BJ (cell line): ENCODE results near the gene VRK3. TPM values are rescaled to one million over a fixed set of nuclear protein-coding genes. Genes with fewer than 3 reads are reported as not detected.
"Not testable (repeated sequence)": the region's sequence is repeated elsewhere in the genome, so short reads cannot be mapped to it uniquely, and the experiment has no call there.

ENCODE experiments used
- CTCF ChIA-PET: fragments of 350-600 bp; formaldehyde crosslinking; extraction: SDS; loops from one replicate; lab custom pipeline; 2021; ENCODE audit warnings: antibody characterized with exemption, inconsistent platforms; lab: Yijun Ruan, JAX
- POLR2A ChIA-PET: fragments of 300-600 bp; sonication (Branson Sonifier 250); formaldehyde crosslinking; extraction: SDS; loops from one replicate; lab custom pipeline; 2021; ENCODE audit warnings: antibody characterized with exemption; lab: Charles Lee
- DNase-seq: peaks from one replicate; pipeline ENCODE4 v3.0.0-alpha.2; 2011; ENCODE audit warnings: low read depth
- H3K27me3 ChIP-seq: 2 replicates; pipeline ENCODE4 v1.6.0; 2011; ENCODE audit warnings: low read length; ENCODE audit not compliant: control insufficient read depth, insufficient read depth
- H3K36me3 ChIP-seq: 2 replicates; pipeline ENCODE4 v1.5.1; 2011; ENCODE audit warnings: low read length; ENCODE audit not compliant: control insufficient read depth, insufficient read depth
- H3K4me3 ChIP-seq: 2 replicates; pipeline ENCODE4 v1.5.1; 2011; ENCODE audit warnings: low read depth, mild to moderate bottlenecking, control low read depth, low read length
- polyA plus RNA-seq: library from polyadenylated mRNA; depleted of rRNA; stranded (reverse); fragments of >200 nt; gene quantifications from 2 replicates; pipeline ENCODE4 v1.2.3, GENCODE V29; 2011
- TF ChIP-seq, protein P1 (sequence below): IDR thresholded peaks from 2 replicates; pipeline ENCODE4 v1.5.1; 2011; ENCODE audit warnings: low read depth, mild to moderate bottlenecking, control low read depth, inconsistent platforms, low read length, moderate library complexity; ENCODE audit not compliant: insufficient read depth

Gene VRK3
- polyA plus RNA-seq, 1 experiment: 34.1 TPM

DNA sequence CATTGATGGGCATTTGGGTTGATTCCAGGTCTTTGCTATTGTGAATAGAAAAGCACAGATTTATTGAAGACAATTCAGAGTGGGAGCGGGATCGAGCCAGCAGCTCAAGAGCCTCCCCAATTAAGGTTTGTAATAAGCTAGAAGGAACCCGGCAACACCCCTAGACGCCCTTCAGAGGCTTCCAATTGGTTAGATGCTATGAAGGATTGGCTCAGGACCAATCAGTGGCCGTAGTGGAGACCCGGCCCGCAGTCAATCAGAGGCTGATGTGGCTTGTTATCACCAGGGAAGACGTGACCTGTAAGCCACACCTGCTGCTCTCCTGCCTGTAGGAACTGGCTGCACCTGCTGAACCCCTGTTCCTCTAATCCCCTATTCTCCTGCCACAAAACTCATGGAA, 78.8 kb downstream of the VRK3 start:
- Histone ChIP-seq H3K4me3 (no peak overlapping the region), H3K27me3 (peaks cover 2% of the 10 kb centered on the region; the same call in 1 of the 2 replicates), H3K36me3 (no peaks in the 10 kb centered on the region)
- POLR2A ChIA-PET: no interaction called here
- TF ChIP-seq, protein P1, sequence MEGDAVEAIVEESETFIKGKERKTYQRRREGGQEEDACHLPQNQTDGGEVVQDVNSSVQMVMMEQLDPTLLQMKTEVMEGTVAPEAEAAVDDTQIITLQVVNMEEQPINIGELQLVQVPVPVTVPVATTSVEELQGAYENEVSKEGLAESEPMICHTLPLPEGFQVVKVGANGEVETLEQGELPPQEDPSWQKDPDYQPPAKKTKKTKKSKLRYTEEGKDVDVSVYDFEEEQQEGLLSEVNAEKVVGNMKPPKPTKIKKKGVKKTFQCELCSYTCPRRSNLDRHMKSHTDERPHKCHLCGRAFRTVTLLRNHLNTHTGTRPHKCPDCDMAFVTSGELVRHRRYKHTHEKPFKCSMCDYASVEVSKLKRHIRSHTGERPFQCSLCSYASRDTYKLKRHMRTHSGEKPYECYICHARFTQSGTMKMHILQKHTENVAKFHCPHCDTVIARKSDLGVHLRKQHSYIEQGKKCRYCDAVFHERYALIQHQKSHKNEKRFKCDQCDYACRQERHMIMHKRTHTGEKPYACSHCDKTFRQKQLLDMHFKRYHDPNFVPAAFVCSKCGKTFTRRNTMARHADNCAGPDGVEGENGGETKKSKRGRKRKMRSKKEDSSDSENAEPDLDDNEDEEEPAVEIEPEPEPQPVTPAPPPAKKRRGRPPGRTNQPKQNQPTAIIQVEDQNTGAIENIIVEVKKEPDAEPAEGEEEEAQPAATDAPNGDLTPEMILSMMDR: no peak
- no peak for DNase-seq
- CTCF ChIA-PET: interaction anchor here (0.9 kb wide), 1 partner anchor 9 kb away, joined by 4 read pairs; no protein-coding TSS in a partner anchor

DNA sequence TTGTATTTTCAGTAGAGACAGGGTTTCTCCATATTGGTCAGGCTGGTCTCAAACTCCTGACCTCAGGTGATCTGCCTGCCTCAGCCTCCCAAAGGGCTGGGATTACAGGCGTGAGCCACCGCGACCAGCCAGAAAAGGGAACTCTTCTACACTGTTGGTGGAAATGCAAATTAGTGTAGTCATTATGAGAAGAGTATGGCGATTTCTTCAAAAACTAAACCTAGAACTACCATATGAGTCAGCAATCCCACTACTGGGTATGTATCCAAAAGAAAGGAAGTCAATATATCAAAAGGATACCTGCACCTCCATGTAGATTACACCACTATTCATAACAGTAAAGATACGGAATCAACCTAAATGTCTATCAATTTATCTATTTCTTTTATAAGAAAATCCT, 80.6 kb downstream of the VRK3 start:
- CTCF ChIA-PET, H3K36me3 ChIP-seq, H3K27me3 ChIP-seq, POLR2A ChIA-PET, DNase-seq, H3K4me3 ChIP-seq: not testable (repeated sequence)

DNA sequence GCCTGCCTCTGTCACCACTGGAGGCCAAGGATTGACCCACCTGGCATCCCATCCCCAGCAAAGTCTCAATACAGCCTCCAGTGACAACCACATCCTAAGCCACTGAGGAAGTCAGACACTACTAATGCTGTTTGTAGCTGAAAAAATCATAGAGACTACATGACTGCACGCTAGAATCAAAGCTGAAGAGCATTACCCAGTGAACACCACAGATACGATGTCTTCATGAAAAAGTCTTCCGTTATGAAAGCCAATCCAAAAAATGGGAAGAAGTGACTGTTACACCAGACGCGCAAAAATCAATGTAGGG, 84.7 kb downstream of the VRK3 start:
- TF ChIP-seq, protein P1: no peak
- Histone ChIP-seq H3K4me3 (no peak overlapping the region), H3K27me3 (peaks cover 2% of the 10 kb centered on the region; the same call in 1 of the 2 replicates), H3K36me3 (no peaks in the 10 kb centered on the region)
- ChIA-PET CTCF (no interaction called here), POLR2A (no interaction called here)
- no peak for DNase-seq

DNA sequence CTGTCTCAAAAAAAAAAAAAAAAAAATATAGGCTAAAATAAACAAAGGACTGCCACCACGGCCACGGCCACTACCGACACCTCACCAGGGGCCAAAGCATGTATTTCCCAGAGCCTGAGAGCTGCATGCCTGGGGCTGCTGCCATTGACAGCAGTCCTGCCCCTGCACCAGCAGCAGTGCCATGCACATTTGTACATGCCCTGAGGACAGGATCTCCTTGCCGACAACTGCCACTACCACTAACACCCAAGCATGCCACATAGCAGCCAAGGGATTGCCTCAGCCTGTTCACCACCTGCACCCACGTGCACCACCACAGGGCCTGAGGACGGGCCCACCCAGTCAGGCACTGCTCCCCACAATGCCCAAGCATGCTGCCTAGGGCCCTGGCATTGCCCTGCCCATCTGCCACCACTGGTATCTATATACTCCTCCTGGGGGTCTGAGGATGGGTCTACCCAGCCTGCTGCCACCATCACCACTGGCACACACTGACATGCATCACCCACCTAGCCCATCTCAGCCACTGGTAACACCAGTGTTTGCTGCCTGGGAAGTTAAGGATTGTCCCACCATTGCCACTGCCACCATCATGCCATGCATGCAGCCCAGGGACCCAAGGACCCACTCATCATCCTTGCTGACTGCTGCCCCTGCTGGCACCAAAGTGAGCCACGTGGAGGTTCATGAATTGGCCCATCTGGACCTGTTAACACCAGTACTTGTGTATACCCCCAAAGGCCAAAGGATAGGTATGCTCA, 85.3 kb downstream of the VRK3 start:
- Histone ChIP-seq H3K4me3 (no peak overlapping the region), H3K36me3 (no peaks in the 10 kb centered on the region), H3K27me3 (peaks cover 2% of the 10 kb centered on the region; the same call in 1 of the 2 replicates)
- CTCF ChIA-PET: interaction anchor here (0.7 to 4.2 kb wide), 4 partner anchors 13 to 196 kb away, joined by 3 to 49 read pairs (median 4); no protein-coding TSS in a partner anchor
- POLR2A ChIA-PET: no interaction called here
- TF ChIP-seq, protein P1: no peak
- no peak for DNase-seq

DNA sequence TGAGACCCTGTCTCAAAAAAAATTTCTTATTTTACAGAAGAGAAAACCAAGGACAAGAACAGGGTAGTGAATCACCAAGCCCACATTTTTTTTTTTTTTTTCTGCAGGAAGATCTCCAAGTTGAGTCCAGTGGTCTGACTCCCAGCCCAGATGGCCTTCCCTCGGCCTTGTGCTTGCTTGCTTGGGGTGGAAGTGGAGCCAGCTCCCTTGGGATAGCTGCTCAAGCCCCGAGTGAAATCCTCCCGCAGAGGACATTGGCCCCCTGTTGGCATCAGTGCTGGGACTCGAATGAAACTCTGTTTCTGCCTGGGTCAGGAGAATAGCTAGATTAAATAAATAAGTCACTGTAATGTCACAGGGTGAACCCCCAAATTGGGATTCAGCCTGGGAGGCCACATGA, 86.5 kb downstream of the VRK3 start:
- ChIA-PET POLR2A (no interaction called here), CTCF (interaction anchor here (1.0 to 4.2 kb wide), 7 partner anchors 9 to 197 kb away, joined by 4 to 49 read pairs (median 10); partner anchors contain the start of genes ATF5 and NUP62)
- no peaks in the 10 kb centered on the region for H3K36me3 ChIP-seq
- no peak for DNase-seq
- no peak overlapping the region for H3K4me3 ChIP-seq
- TF ChIP-seq, protein P1: no peak
- peaks cover 2% of the 10 kb centered on the region; the same call in 1 of the 2 replicates for H3K27me3 ChIP-seq
